GM23338 (cell line): Measurements from ENCODE around the gene NTN3. TPM values are rescaled to one million over a fixed set of nuclear protein-coding genes. Genes with fewer than 3 reads are reported as not detected.

Source experiments
- ATAC-seq: fragments of 200-7000 bp; cut with Tn5 transposase; 3 replicates; pipeline ENCODE4 v1.9.1; 2020
- DNase-seq: peaks from one replicate; pipeline ENCODE4 v3.0.0-alpha.2; 2015; ENCODE audit warnings: low spot score
- H2AFZ ChIP-seq: fragments of 200-600 bp; sonication (generic); 2 replicates; pipeline ENCODE4 v1.8.0; 2016; ENCODE audit warnings: antibody characterized with exemption, mild to moderate bottlenecking, moderate library complexity
- H3F3A ChIP-seq: fragments of 200-600 bp; sonication (generic); replicated peaks from 2 replicates; pipeline ENCODE4 v1.8.0; 2017; ENCODE audit warnings: antibody characterized with exemption, mixed run types, low read depth
- H3K27ac ChIP-seq: fragments of 200-600 bp; sonication (generic); 2 replicates; pipeline ENCODE4 v1.6.1; 2016; ENCODE audit warnings: low read depth
- H3K27me3 ChIP-seq: fragments of 200-600 bp; sonication (generic); 2 replicates; pipeline ENCODE4 v1.8.0; 2016; ENCODE audit warnings: mild to moderate bottlenecking, mixed run types, moderate library complexity; ENCODE audit not compliant: insufficient read depth
- H3K36me3 ChIP-seq: fragments of 200-600 bp; sonication (generic); 2 replicates; pipeline ENCODE4 v1.8.0; 2016; ENCODE audit warnings: mild to moderate bottlenecking; ENCODE audit not compliant: insufficient read depth
- H3K4me1 ChIP-seq: fragments of 200-600 bp; sonication (generic); 2 replicates; pipeline ENCODE4 v1.8.0; 2016; ENCODE audit warnings: mild to moderate bottlenecking, moderate library complexity; ENCODE audit not compliant: insufficient read depth
- H3K4me2 ChIP-seq: fragments of 200-600 bp; sonication (generic); 2 replicates; pipeline ENCODE4 v1.7.1; 2017; ENCODE audit warnings: mixed run types
- H3K4me3 ChIP-seq: fragments of 200-600 bp; sonication (generic); 2 replicates; pipeline ENCODE4 v1.6.1; 2016; ENCODE audit warnings: mixed run types
- H3K79me2 ChIP-seq: fragments of 200-600 bp; sonication (generic); replicated peaks from 2 replicates; pipeline ENCODE4 v1.8.0; 2017; ENCODE audit warnings: mild to moderate bottlenecking; ENCODE audit not compliant: insufficient read depth
- H3K9me2 ChIP-seq: fragments of 200-600 bp; sonication (generic); 2 replicates; pipeline ENCODE4 v1.8.0; 2017; ENCODE audit not compliant: insufficient read depth
- H4K20me1 ChIP-seq: fragments of 200-600 bp; sonication (generic); replicated peaks from 2 replicates; pipeline ENCODE4 v1.8.0; 2017; ENCODE audit warnings: mild to moderate bottlenecking; ENCODE audit not compliant: insufficient read depth
- H3K27ac Mint-ChIP-seq: 2 replicates; pipeline ENCODE4 v1.8.0; 2020; ENCODE audit warnings: inconsistent platforms, mild to moderate bottlenecking, moderate library complexity, mixed read lengths
- H3K27me3 Mint-ChIP-seq: 3 replicates; pipeline ENCODE4 v1.8.0; 2022; ENCODE audit warnings: low read depth, mild to moderate bottlenecking, moderate library complexity, mixed read lengths, inconsistent platforms; ENCODE audit not compliant: insufficient read depth, poor library complexity
- H3K36me3 Mint-ChIP-seq: 3 replicates; pipeline ENCODE4 v1.8.0; 2021; ENCODE audit warnings: low read depth, mild to moderate bottlenecking, inconsistent platforms, moderate library complexity, mixed read lengths
- H3K4me1 Mint-ChIP-seq: 3 replicates; pipeline ENCODE4 v1.8.0; 2020; ENCODE audit warnings: mild to moderate bottlenecking, inconsistent platforms, mixed read lengths
- H3K4me3 Mint-ChIP-seq: 3 replicates; pipeline ENCODE4 v1.8.0; 2021; ENCODE audit warnings: moderate library complexity, mild to moderate bottlenecking, inconsistent platforms, mixed read lengths
- H3K9me3 Mint-ChIP-seq: 3 replicates; pipeline ENCODE4 v1.8.0; 2020; ENCODE audit warnings: moderate library complexity, mild to moderate bottlenecking, inconsistent platforms, mixed read lengths
- CREB1 ChIP-seq: fragments of 250-450 bp; sonication (Bioruptor Pico); IDR thresholded peaks from 2 replicates; pipeline ENCODE4 v1.5.0; 2020; ENCODE audit warnings: low read depth, mild to moderate bottlenecking, moderate library complexity
- EZH2 ChIP-seq: fragments of 200-600 bp; sonication (generic); IDR thresholded peaks from one replicate; pipeline ENCODE4 v1.8.0; 2017; ENCODE audit warnings: antibody characterized with exemption, mild to moderate bottlenecking, low read depth; ENCODE audit not compliant: unreplicated experiment
- POLR2AphosphoS5 ChIP-seq: IDR thresholded peaks from 2 replicates; pipeline ENCODE4 v1.6.1; 2016; ENCODE audit warnings: antibody characterized with exemption, low read depth
- STAT1 ChIP-seq: IDR thresholded peaks from one replicate; pipeline ENCODE4 v1.6.1; 2016; ENCODE audit warnings: antibody characterized with exemption; ENCODE audit not compliant: unreplicated experiment
- polyA plus RNA-seq: library from polyadenylated mRNA; unstranded; fragments of >200 nt; fragmentation: Nextera tagmentation; extraction: Ambion mirVana; gene quantifications from 2 replicates; pipeline ENCODE4 v1.2.1, GENCODE V29; 2016
- total RNA-seq: library from RNA; depleted of rRNA; stranded (reverse); fragments of >200 nt; shearing (Covaris generic); gene quantifications from 2 replicates; pipeline ENCODE4 v1.2.3, GENCODE V29; 2014
- TF ChIP-seq, protein P1 (sequence below), 2 experiments: fragments of 200-600 bp in 1 of 2; sonication (generic) in 1 of 2; conservative IDR thresholded peaks; 2 replicates each; pipeline versions ENCODE4 v1.5.1 to v1.6.1; 2016 to 2017; ENCODE audit warnings: antibody characterized with exemption in 2 of 2, low read depth in 2 of 2, mild to moderate bottlenecking in 2 of 2, moderate library complexity in 1 of 2
- TF ChIP-seq, protein P2 (sequence below): IDR thresholded peaks from one replicate; pipeline ENCODE4 v1.6.1; 2018; ENCODE audit warnings: antibody characterized with exemption; ENCODE audit not compliant: unreplicated experiment

The NTN3 gene
- total and polyA plus RNA-seq, 2 experiments from 2014 or later, result 0.10 to 1.7 TPM

DNA sequence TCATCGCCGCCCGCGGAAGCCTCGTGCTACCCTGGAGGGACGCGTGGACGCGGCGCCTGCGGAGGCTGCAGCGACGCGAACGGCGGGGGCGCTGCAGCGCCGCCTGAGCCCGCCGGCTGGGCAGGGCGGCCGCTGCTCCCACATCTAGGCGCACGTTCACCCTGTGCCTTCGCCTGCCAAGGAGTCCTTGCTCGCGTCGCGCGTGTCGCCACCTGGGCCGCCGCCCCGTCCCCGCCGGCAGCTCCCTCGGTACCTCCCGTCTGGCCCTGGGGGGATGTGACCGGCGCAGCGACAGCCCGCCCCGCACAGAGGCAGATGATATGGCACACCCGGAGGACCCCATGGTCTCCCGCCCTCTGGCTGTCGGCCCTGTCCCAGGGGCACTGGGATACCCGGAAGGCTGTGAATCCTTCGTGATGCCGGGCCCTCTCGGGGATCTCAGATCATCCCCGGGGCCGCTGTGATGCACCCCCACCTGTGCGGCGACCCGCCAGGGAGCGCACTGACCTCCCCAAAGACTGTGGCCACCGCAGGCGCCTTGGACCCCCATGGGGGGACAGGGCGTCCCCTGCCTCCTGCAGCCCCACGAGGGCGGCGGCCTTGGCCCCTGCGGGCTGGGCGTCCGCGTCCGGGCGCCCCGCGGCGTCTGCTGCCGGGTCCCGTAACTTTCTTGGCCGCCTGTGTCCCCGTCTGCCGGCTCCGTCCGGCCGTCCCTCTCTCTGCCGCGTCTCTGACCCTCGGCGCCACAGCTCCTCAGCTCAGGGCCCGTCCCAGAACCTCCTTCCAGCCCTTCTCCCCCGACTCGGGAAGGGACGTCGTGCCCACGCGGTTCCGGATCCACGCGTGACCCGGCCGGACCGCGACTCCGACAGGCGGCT lies 3.1 kb downstream of the NTN3 start:
- peaks cover 16% of the 10 kb centered on the region for H3F3A ChIP-seq
- ATAC-seq (peak; percentile 13), DNase-seq (peak; percentile 46)
- peaks cover 17% of the 10 kb centered on the region for H3K4me1 ChIP-seq
- Mint-ChIP-seq H3K9me3 (no peaks in the 10 kb centered on the region), H3K4me3 (peak overlapping the region; percentile 73), H3K27me3 (peaks cover 47% of the 10 kb centered on the region), H3K4me1 (peaks cover 20% of the 10 kb centered on the region), H3K27ac (no peak overlapping the region), H3K36me3 (no peaks in the 10 kb centered on the region; the same call in 2 of the 3 replicates)
- H3K79me2 ChIP-seq, result peaks cover 14% of the 10 kb centered on the region
- no peaks in the 10 kb centered on the region for H3K36me3 ChIP-seq
- peak overlapping the region; percentile 78 for H3K4me3 ChIP-seq
- H3K9me2 ChIP-seq, result no peaks in the 10 kb centered on the region
- peak overlapping the region; percentile 59; the same call in 1 of the 2 replicates for H2AFZ ChIP-seq
- peaks cover 66% of the 10 kb centered on the region for H3K27me3 ChIP-seq
- no peak overlapping the region for H3K27ac ChIP-seq
- peak overlapping the region; percentile 91 for H3K4me2 ChIP-seq
- peaks cover 29% of the 10 kb centered on the region for H4K20me1 ChIP-seq
- TF ChIP-seq, protein P1, sequence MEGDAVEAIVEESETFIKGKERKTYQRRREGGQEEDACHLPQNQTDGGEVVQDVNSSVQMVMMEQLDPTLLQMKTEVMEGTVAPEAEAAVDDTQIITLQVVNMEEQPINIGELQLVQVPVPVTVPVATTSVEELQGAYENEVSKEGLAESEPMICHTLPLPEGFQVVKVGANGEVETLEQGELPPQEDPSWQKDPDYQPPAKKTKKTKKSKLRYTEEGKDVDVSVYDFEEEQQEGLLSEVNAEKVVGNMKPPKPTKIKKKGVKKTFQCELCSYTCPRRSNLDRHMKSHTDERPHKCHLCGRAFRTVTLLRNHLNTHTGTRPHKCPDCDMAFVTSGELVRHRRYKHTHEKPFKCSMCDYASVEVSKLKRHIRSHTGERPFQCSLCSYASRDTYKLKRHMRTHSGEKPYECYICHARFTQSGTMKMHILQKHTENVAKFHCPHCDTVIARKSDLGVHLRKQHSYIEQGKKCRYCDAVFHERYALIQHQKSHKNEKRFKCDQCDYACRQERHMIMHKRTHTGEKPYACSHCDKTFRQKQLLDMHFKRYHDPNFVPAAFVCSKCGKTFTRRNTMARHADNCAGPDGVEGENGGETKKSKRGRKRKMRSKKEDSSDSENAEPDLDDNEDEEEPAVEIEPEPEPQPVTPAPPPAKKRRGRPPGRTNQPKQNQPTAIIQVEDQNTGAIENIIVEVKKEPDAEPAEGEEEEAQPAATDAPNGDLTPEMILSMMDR (conservative IDR thresholded peaks at IDR 0.05; ENCODE audit: low read depth in 2 of 2), result peak in 1 of 2 experiments; percentile 45; a peak in 2 of 4 replicates
- TF ChIP-seq STAT1 (no peak), EZH2 (peak; percentile 54), CREB1 (CRISPR knock-in tag) (no peak)

DNA sequence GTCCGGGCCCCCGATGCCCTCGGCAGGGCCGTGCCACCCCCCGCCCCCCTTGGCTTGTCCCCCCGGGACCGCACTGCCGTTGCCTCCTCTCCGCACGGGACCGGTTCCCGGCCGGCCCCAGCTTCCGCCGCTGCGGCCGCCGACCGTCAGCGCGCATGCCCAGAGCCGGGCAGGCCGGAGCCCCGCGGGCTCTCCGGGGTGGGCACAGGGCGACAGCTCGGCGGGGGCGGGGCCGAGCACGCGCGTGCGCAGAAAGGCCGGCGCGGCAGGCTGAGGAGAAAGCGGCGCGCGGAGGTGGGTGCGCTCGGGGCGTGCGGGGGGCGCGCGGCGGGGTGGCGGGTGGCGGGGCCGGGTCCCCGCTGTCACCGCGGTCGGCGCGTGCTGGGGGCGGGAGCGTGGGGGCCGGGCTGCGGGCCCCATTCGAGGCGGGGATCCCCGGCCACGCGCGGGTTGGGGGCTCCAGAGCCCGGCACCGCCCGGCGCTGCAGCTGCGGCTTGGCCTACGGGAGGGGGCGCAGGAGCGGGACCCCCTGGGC lies 3.8 kb downstream of the NTN3 start, which contains the start of gene TBC1D24:
TSS of gene TBC1D24 (plus strand) at position 251 of the 536 bp plus-strand sequence. CDS start 21,022 bp downstream, outside the sequence.
- Mint-ChIP-seq H3K9me3 (no peaks in the 10 kb centered on the region), H3K4me3 (peak within 1 kb of the TSS; percentile 75), H3K4me1 (peaks cover 15% of the 10 kb centered on the region), H3K27me3 (peaks cover 40% of the 10 kb centered on the region), H3K27ac (no peak within 1 kb of the TSS), H3K36me3 (no peaks in the 10 kb centered on the region; the same call in 2 of the 3 replicates)
- Histone ChIP-seq H3K4me1 (peaks cover 13% of the 10 kb centered on the region), H3K4me3 (peak within 1 kb of the TSS; percentile 78), H2AFZ (peak within 1 kb of the TSS; percentile 59; the same call in 1 of the 2 replicates), H3F3A (peaks cover 16% of the 10 kb centered on the region), H3K36me3 (no peaks in the 10 kb centered on the region), H3K27ac (no peak within 1 kb of the TSS), H4K20me1 (peaks cover 30% of the 10 kb centered on the region), H3K27me3 (peaks cover 59% of the 10 kb centered on the region), H3K4me2 (peak within 1 kb of the TSS; percentile 91), H3K79me2 (peaks cover 14% of the 10 kb centered on the region), H3K9me2 (no peaks in the 10 kb centered on the region)
- peak; percentile 86 for DNase-seq
- peak; percentile 50 for ATAC-seq
- TF ChIP-seq POLR2AphosphoS5, result peak; percentile 55; the same call in 1 of the 2 replicates
- TF ChIP-seq, protein P2, sequence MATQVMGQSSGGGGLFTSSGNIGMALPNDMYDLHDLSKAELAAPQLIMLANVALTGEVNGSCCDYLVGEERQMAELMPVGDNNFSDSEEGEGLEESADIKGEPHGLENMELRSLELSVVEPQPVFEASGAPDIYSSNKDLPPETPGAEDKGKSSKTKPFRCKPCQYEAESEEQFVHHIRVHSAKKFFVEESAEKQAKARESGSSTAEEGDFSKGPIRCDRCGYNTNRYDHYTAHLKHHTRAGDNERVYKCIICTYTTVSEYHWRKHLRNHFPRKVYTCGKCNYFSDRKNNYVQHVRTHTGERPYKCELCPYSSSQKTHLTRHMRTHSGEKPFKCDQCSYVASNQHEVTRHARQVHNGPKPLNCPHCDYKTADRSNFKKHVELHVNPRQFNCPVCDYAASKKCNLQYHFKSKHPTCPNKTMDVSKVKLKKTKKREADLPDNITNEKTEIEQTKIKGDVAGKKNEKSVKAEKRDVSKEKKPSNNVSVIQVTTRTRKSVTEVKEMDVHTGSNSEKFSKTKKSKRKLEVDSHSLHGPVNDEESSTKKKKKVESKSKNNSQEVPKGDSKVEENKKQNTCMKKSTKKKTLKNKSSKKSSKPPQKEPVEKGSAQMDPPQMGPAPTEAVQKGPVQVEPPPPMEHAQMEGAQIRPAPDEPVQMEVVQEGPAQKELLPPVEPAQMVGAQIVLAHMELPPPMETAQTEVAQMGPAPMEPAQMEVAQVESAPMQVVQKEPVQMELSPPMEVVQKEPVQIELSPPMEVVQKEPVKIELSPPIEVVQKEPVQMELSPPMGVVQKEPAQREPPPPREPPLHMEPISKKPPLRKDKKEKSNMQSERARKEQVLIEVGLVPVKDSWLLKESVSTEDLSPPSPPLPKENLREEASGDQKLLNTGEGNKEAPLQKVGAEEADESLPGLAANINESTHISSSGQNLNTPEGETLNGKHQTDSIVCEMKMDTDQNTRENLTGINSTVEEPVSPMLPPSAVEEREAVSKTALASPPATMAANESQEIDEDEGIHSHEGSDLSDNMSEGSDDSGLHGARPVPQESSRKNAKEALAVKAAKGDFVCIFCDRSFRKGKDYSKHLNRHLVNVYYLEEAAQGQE, result no peak
